ENCODE data around the gene GLYATL2. TPM values are rescaled to one million over a fixed set of nuclear protein-coding genes. Genes with fewer than 3 reads are reported as not detected.

GLYATL2 gene
- total RNA-seq, 2 experiments from 2014 or later = not detected

GRCh38 chr11:58887452-58887851, 42.9 kb upstream of the GLYATL2 start:
- H3K4me3 Mint-ChIP-seq = no peak overlapping the region
- Histone ChIP-seq H3K4me3 (ENCODE audit: low read length) (no peak overlapping the region), H3K9me3 (ENCODE audit: control insufficient read depth in 1 of 2, insufficient read depth in 1 of 2, low read length in 2 of 2) (no peaks in the 10 kb centered on the region), H3K36me3 (ENCODE audit: insufficient read depth, low read length) (no peaks in the 10 kb centered on the region), H3K27ac (ENCODE audit: low read depth in 1 of 2, low read length in 2 of 2) (no peak overlapping the region), H3K4me1 (ENCODE audit: insufficient read depth, low read length) (no peaks in the 10 kb centered on the region), H3K27me3 (ENCODE audit: control insufficient read depth in 1 of 2, insufficient read depth in 2 of 2, low read length in 2 of 2) (peaks cover 0 to 4% of the 10 kb centered on the region in 2 experiments)
- peaks cover 30% of the 10 kb centered on the region for H3K27me3 Mint-ChIP-seq
- H3K27ac Mint-ChIP-seq = no peak overlapping the region
- DNase-seq (no peak), ATAC-seq (ENCODE audit: poor library complexity) (no peak)
- CTCF ChIA-PET = no interaction called here
- POLR2A ChIA-PET = no interaction called here
- H3K4me1 Mint-ChIP-seq (ENCODE audit: low read depth) = no peaks in the 10 kb centered on the region
- TF ChIP-seq CTCF (IDR thresholded peaks at IDR 0.05) = no peak
- intact Hi-C loops (cut with DNase I, micrococcal nuclease) = no loop called here
- H3K36me3 Mint-ChIP-seq (ENCODE audit: low read depth) = no peaks in the 10 kb centered on the region
- H3K9me3 Mint-ChIP-seq = no peaks in the 10 kb centered on the region

- ChIA-PET POLR2A (no interaction called here), CTCF (no interaction called here)
- Mint-ChIP-seq H3K4me1 (ENCODE audit: low read depth) (no peaks in the 10 kb centered on the region), H3K27me3 (peaks cover 20% of the 10 kb centered on the region), H3K9me3 (no peaks in the 10 kb centered on the region), H3K4me3 (no peak overlapping the region), H3K27ac (no peak overlapping the region), H3K36me3 (ENCODE audit: low read depth) (no peaks in the 10 kb centered on the region)
- DNase-seq = no peak
- TF ChIP-seq CTCF (IDR thresholded peaks at IDR 0.05) = no peak
- no peak for ATAC-seq (ENCODE audit: poor library complexity)
- peaks cover 0 to 6% of the 10 kb centered on the region in 2 experiments for H3K9me3 ChIP-seq (ENCODE audit: control insufficient read depth in 1 of 2, insufficient read depth in 1 of 2, low read length in 2 of 2)
- intact Hi-C loops (cut with DNase I, micrococcal nuclease) = no loop called here
- no peak overlapping the region for H3K27ac ChIP-seq (ENCODE audit: low read depth in 1 of 2, low read length in 2 of 2)
- no peak overlapping the region for H3K4me3 ChIP-seq (ENCODE audit: low read length)
- H3K4me1 ChIP-seq (ENCODE audit: insufficient read depth, low read length) = no peaks in the 10 kb centered on the region
- H3K36me3 ChIP-seq (ENCODE audit: insufficient read depth, low read length) = no peaks in the 10 kb centered on the region
- peaks cover 0 to 3% of the 10 kb centered on the region in 2 experiments for H3K27me3 ChIP-seq (ENCODE audit: control insufficient read depth in 1 of 2, insufficient read depth in 2 of 2, low read length in 2 of 2)
Observed at GRCh38 chr11:58880625-58881024, 36.1 kb upstream of the GLYATL2 start.

DNA sequence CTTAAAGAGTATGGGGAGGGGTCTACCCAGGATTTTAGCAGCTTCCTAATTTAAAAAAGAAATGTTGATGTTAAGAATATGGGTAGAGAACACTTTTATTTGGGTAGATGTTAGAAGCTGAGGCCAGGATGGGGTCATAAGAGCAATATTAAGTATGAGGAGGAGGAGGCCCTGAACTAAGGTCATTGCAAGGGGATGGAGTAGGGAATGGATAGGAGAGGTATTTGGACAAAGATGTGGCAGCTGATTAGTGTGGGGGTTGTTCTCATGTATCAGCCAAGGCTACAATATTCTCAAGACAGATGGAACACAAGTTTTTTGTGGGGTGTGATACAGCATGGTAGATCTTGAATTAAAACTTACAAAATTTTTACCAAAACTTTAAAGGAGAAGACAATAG, 35.7 kb upstream of the GLYATL2 start:
- no peak overlapping the region for H3K4me3 ChIP-seq (ENCODE audit: low read length)
- ATAC-seq (ENCODE audit: poor library complexity) = no peak
- no peak overlapping the region for H3K27ac ChIP-seq (ENCODE audit: low read depth in 1 of 2, low read length in 2 of 2)
- ChIA-PET POLR2A (no interaction called here), CTCF (no interaction called here)
- H3K4me3 Mint-ChIP-seq = no peak overlapping the region
- no peaks in the 10 kb centered on the region for H3K9me3 Mint-ChIP-seq
- H3K4me1 Mint-ChIP-seq (ENCODE audit: low read depth) = no peaks in the 10 kb centered on the region
- no peak for TF ChIP-seq CTCF (IDR thresholded peaks at IDR 0.05)
- peaks cover 0 to 3% of the 10 kb centered on the region in 2 experiments for H3K27me3 ChIP-seq (ENCODE audit: control insufficient read depth in 1 of 2, insufficient read depth in 2 of 2, low read length in 2 of 2)
- no peaks in the 10 kb centered on the region for H3K36me3 ChIP-seq (ENCODE audit: insufficient read depth, low read length)
- intact Hi-C loops (cut with DNase I, micrococcal nuclease) = no loop called here
- H3K4me1 ChIP-seq (ENCODE audit: insufficient read depth, low read length) = no peaks in the 10 kb centered on the region
- H3K27me3 Mint-ChIP-seq = peaks cover 23% of the 10 kb centered on the region
- H3K36me3 Mint-ChIP-seq (ENCODE audit: low read depth) = no peaks in the 10 kb centered on the region
- H3K9me3 ChIP-seq (ENCODE audit: control insufficient read depth in 1 of 2, insufficient read depth in 1 of 2, low read length in 2 of 2) = peaks cover 0 to 6% of the 10 kb centered on the region in 2 experiments
- no peak overlapping the region for H3K27ac Mint-ChIP-seq
- DNase-seq = no peak

All from CD4-positive, alpha-beta T cell (primary cell).